HG02763 (cell line): ENCODE data around the gene ST6GALNAC2.

Experiments
- ATAC-seq: cut with Tn5 transposase; IDR thresholded peaks from one replicate; pipeline ENCODE4 v1.9.1; 2021; ENCODE audit warnings: mild to moderate bottlenecking, moderate library complexity; ENCODE audit not compliant: unreplicated experiment

The ST6GALNAC2 gene

DNA sequence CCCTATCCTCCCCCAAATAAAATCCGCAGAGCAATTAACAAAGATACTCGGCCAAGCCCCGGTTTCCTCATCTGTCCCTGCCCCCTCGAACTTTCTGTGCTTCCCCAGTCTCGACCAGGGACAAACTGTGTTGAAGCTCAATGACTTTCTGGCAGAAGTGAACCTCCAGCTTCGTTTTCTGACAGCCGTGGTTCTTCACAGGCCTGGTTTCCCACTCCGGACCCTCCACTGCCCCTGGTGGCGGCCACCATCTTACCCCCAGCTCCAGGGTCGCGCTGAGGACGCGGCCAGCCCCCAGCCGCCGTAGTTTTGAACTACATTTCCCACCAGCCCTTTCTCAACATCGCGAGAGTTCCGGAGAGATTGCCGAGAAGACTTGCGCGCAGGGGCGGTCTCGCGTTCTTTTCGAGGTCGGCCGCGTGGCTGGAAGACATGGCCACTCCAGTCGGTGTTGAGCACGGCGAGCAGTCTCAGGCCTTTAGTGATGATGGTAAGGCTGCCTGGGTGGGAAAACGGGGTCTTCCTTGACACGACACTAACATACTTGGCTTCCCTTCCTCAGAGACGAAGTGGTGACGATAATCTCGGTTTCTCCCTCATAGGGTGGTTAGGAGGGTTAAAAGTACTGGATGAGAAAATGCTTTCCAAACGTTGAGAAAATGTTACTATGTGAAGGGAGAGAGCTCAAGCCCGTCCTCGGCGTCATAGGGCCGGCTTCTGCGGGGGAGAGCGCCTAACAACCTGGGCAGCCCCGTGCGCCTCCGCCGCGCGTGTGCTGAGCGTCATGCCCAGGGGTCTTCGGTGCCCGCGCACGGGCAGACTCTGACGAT lies 28.1 kb downstream of the ST6GALNAC2 start:
- ATAC-seq = peak; percentile 79

DNA sequence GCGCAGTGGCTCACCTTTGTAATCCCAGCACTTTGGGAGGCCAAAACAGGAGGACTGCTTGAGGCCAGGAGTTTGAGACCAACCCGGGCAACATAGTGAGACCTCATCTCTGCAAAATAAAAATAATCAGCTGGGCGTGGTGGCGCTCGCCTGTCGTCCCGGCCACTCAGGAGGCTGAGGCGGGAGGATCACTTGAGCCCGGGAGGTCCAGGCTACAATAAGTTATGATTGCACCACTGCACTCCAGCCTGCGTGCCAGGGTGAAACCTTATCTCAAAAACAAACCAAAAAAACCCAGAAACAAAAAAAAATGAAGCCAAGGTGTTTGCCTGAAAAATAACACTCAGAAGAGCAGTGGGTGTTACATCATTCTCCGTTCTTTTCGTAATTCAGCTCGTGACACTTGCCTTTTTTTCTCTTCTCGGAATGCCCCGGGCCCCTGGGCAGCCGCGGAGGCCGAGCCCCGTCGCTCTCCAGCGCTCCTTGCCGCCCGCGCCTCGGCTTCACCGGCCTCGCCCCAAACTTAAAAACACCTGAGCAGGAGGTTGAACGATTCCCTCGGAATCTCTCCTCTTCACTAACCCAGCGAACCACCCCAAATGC lies 28.8 kb downstream of the ST6GALNAC2 start:
- ATAC-seq = no peak

DNA sequence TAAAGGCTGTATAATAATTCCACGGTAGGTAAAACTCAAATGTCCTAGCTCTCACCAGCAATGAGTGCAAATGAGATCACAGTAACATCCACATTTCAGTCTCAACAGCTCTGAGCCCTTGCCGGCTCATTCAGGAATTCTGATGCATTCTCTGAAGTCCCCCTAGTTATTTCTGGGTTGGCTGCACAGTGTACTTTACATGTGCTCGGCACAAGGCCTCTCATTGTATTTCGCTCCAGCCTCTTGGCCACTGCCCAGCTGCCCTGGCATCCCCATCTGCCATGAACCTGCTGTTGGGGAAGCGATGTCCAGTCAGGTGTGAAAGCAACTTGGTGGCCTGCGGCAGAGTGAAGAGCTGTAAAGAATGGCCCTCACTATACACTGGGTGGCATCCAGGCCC lies 31.5 kb downstream of the ST6GALNAC2 start:
- no peak for ATAC-seq

DNA sequence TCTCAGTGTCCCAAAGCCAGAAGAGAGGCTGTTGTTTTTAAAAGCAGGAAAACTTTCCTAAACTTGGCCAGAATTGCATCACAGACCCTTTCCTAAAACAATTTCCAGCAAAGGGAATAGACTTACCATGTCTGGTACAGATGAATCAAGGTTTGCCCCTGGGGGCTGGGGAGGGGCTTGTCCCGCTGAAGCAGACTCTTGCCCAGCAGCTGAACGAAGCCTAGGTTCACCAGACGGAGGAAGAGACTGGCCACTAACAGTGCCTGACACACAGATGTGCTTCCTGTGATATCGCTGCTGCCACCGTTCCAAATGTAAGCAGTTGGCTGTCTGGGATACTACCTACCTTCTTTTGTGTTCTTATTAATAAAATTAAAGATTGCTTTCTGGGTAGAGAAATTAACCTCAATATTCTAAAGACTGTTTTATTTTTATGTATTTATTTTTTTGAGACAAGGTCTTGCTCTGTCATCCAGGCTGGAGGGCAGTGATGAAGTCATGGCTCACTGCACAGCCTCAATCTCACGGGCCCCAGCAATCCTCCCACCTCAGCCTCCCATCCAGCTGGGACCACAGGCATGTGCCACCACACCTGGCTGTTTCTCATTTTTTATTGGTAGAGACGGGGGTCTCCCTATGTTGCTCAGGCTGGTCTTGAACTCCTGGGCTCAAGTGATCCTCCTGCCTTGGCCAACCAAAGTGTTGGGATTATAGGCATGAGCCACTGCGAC lies 32.3 kb downstream of the ST6GALNAC2 start:
- no peak for ATAC-seq

DNA sequence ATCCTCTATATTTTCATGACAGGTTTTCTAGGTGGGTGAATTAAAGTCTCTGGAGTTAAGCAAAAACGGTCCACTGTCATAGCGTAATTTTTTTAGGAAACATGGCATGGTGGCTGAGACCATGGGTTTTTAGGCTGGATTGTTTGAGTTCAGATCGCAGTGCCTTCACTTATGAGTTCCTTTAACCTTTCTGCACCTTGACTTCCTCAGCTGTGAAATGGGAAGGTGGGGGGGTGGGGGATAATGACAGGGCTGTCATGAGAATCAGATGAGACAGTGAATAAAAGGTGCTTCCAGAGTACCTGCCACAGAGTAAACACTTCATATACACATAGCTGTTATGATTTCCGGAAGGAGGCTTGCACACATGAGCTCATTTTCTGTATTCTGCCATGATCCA lies 34.0 kb downstream of the ST6GALNAC2 start:
- no peak for ATAC-seq

DNA sequence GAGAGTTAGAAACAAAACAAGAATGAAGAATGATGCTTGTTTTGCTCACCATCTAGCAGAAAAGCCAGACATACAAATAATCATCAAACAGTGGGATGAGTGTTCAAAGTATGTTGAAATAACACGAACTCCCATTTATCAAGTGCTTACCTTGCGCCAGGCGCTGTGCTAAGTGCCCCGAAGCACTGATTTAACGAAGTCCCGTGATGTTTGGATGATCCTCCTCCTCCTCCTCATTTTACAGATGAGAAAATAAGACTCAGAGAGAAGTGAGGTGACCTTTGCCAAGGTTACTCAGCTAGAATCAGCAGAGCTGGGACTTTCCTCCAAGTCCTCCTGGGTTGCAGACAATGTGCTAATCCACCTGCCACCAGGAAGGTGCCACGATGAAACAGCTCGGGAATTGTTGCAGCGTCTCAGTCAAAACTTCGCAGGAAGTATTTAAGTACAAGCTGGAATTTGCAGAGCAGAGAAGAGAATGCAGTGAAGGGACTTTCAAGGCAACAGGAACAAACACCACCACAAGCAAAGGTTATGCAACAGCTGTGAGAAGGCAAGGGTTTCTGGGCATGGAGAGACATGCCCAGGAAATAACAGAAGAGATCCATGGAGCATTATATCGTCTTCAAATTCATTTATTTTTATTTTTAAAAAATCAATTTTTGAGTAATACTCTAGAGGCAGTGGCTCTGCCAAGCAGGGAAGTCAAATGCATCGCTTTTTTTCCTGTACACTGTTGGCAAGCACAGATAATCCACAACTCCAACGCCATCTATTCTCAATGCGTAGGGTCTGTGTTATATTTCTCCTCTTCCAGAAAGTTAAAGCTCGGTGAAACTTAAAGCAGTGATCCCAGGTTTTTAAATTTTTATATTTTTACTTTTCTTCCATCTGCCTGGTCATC lies 34.7 kb downstream of the ST6GALNAC2 start:
- no peak for ATAC-seq

DNA sequence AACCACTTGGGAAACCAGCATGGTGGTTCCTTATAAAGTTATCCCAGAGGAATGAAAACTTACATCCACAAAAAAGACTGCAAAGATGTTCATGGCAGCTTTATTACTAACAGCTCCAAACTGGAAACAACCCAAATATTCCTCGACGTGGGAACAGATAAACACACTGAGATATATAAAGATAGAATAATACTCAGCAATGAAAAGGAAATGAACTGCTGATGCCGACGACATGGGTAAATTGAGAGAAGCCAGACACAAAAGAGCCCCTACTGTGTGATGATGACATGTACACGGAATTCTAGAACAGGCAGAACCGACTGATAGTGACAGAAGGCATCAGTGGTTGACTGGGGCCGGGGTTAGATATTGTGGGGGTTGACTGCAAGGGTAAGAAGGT lies 36.1 kb downstream of the ST6GALNAC2 start:
- no peak for ATAC-seq

DNA sequence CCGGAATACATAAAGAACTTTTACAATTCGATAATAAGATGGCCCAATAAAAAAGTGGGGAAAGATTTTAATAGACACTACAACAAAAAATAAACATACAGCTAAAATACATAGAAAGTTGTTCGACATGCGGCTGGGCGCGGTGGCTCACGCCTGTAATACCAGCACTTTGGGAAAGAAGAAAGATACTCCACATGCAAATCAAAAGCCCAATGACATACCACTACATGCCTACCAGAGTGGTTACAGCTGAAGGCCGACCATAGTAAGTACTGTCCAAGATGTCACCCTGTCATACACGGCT lies 36.5 kb downstream of the ST6GALNAC2 start:
- ATAC-seq = no peak

DNA sequence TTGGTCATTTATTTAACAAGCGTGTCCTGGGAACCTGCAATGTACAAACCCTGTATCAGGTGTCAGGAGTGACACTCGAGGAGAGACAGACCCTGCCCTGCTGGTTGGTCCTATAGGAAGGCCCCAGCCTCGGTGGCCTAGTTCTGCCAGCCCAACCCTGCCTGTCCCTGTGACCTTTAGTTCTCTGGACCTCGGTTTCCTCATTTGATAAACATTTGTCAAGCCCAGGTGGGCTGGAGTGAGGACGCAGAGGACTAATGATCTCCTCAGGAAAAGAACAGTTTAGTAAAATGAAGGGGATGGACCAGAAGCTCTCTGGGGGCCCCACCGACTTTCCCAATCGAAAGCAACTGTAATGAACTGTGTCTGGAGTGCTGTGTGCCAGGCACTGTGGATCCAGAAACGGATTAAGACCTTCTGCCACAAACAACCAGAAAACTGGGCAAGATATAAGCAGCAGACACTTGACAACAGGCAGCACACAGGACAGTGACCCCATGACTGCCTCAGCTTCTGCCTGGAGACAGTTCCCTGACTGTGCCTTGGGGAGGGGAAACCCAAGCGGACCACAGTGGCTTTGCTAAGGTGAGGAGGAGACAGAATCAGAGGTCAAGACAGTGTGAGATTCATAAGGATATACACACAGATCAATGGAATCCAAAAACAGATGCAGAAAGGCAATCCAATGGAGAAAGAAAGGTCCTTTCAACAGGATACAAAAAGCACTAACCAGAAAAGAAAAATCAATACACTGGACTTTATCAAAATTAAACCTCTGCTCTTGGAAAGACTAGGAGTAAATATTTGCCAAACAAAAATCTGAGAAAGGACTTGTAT lies 37.1 kb downstream of the ST6GALNAC2 start:
- no peak for ATAC-seq

DNA sequence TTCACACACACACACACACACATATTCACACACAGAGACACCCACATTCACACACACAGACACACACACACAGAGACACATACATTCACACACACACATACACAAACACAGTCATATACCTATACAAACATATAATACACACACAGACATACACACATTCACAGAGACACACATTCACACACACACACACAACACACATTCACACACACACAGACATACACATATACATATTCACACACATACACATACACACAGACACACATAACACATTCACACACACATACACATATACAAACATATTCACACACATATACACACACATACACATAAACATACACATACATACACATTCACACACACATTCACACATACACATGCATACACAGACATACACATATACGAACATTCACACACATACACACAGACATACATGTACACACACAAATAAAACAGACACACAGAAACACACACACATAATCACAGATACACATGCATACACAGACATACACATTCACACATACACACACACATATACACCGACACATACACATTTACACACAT lies 37.9 kb downstream of the ST6GALNAC2 start:
- ATAC-seq = no peak

DNA sequence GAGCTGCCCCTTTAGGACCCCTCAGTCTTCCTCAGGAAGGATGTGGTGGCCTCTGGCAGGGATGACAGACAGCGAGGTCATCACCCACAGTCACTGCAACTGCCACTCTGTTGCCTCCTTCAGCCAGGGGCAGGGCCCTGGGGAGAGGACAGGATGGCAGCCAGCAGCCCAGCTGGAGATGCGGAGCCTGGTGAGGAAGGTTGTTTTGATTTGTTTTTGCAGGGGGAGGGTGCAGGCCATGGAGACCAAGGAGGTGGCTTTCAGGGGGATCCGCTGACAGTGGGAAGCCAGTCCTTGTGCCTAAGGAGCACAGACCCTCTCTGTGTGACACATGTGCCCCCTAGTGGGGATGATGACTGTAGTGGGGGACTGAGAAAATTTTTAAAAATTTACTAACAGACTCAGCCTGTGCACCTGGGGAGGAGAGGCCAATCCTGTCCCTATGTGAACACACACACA lies 38.4 kb downstream of the ST6GALNAC2 start:
- no peak for ATAC-seq

DNA sequence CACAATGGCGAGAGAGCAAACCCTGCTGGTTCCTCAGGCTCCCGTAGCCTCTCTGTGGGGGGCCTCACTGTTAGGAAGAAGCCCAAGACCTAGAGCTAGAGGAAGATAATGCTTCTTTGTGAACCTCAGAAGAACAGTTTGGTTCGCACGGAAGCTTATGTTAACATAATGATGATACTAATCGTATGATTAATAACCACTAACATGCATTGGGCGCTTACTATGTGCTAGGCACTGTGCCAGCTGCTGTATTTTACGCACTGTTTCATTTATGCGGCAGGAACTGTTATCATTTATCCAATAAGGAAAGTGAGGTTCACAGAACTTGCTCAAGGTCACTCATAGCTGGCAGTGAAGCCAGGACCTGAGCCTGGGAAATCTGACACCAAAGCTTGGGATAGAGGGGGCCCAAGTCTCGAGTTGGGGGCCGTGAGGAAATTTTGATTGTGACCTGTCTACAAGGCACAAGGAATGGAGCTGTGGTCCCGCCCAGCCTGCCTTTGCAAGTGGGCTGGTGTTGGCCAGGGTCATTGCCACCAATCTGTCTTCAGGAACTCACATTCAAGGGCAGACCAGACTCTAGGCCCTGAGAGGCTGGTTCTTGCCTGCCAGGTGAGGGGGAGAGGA lies 39.0 kb downstream of the ST6GALNAC2 start:
- ATAC-seq = no peak

DNA sequence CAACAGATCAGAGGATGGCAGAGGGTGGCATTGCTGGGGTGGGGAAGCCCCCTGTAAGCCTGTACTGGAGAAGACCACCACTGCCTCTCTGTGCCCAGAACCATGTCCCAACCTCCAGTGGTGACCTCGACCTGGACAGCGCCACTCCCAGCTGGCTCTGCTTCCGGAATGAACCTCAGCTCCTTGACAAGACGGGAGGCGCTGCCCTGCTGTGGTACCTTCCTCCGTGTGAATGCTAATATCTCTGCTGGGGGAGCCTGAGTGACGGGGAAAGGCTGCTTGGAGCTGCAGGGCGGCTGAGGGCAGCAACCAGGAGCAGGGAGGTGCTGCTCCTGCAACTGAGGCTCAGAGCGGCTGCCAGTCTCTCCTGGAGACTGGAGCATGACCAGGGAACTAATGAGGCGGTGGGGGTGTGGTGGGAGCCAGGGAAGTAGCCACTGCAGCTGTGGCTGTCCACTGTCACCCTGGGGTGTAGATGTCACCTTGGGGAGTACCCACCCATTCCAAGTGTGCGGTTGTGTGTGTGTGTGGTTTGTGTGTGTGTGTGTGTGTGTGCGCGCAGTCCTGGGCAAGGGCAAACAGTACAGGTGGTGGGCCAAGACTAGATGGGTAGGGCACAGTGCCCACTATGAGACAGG lies 39.6 kb downstream of the ST6GALNAC2 start:
- ATAC-seq = no peak

DNA sequence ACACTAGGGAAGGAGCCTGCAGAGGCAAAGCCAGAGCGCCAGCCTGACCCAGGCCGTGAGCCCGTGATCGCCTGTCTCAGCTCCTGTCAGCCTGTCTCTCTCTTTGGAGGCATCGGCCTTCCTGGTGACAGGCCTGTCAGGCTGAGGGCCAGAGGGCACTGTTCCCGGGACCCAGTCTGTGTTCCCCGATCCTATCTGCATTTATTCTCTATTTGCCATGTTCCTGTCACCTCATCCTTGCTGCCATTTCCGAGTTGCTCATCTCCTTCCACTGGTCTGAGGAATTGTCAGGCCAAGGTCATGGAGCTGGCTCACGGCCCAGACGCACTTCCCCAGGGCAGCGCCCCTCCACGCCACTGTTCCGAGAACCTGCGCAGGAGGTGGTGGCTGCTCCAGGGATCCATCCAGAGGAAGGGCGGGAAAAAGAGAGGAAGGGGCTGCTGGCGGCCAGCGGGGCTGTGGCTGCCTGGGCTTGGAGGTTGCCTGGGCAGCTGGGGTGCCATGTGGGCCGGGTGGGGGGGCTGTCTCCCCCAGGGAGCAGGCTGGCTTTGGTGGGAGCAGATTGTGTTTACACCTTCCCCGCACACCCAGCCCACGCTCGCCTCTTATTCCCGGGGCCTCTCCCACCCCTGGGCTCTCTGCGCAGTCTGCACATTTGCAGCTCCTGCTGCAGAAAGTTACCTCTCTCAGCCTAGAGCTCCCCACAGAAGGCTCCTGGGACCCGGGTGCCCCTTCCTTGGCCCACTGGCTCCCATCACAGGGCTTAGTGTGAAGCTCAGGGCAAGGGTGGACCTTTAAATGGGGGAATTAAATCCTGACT lies 40.9 kb downstream of the ST6GALNAC2 start:
- ATAC-seq = no peak

DNA sequence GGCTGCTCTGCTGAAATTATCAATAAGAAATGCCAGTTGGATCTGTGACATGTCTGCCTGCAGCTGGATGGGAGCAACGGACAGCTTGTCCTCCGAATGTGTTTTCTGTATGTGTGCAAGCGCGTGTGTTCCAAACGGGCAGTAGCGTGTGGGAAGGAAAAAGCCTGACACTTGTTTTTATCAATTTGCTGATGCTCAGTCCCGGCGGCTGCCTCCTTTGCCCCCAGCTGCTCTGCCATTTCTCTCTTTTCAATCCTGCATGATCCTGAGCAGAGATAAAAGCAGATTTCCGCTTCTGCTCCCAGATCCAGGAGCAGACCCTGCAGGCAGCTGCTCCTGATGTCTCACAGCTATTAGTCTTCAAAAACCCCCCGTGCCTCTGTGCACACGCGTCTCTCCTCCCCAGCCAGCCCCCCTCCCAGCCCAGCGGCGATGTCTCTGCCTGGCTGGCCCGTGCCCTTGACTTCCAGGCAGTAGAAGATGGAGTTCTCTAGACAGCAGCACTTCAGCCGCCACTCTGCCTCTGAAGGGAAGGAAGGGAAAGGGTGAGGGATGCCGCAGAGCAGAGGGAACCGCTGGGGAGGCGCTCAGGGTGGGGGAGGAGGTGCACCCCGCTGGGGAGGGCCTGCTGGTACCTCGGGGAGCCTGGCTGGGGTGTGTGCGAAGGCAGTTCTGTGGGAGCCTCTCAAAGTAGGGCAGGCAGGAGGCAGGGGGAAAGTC lies 41.7 kb downstream of the ST6GALNAC2 start:
- no peak for ATAC-seq

DNA sequence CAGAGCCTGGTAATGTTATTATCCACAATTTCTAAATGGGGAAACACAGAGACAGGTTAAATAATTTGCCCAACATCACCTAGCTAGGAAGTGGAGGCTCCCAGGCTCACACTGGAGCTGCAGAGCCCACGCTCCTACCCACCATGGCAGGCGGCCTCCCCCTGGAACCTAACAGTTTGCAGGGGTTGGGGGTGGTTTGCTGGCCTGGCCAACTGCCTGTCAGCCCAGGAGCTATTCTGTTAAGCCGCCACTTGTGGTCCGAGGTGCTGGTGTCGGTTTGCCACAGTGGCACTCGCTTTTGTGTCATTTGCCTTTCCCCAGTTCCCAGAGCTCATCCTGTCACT lies 42.2 kb downstream of the ST6GALNAC2 start:
- ATAC-seq = no peak

DNA sequence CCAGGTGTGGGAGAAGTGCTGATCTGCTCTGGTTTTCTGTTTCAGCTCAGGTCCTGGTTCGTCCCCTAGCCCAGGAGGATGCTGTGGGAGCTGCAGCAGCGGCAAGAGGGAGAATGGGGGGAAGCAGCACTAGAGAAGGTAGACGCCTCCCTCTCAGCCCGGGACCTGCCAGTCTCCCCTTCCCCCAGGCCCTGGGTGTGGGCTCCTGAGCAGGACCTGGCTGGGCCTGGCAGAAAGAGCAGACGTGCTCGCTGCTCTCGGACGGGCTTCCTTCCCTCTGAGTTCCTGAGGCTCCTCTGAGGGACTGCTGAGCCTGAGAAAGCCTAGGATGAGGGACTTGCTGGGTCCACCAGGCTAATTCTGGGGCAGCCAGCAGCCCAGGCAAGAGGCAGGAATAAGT lies 42.7 kb downstream of the ST6GALNAC2 start:
- ATAC-seq = no peak
